Camera-type eye (tissue), 1 donor: ENCODE measurements around the gene RTTN. TPM values are rescaled to one million over a fixed set of nuclear protein-coding genes. Genes with fewer than 3 reads are reported as not detected.

ENCODE experiments used
- total RNA-seq: library from RNA; depleted of rRNA; stranded (reverse); fragments of >200 nt; gene quantifications from one replicate; pipeline ENCODE4 v1.2.3, GENCODE V29; 2014

RTTN gene, protein sequence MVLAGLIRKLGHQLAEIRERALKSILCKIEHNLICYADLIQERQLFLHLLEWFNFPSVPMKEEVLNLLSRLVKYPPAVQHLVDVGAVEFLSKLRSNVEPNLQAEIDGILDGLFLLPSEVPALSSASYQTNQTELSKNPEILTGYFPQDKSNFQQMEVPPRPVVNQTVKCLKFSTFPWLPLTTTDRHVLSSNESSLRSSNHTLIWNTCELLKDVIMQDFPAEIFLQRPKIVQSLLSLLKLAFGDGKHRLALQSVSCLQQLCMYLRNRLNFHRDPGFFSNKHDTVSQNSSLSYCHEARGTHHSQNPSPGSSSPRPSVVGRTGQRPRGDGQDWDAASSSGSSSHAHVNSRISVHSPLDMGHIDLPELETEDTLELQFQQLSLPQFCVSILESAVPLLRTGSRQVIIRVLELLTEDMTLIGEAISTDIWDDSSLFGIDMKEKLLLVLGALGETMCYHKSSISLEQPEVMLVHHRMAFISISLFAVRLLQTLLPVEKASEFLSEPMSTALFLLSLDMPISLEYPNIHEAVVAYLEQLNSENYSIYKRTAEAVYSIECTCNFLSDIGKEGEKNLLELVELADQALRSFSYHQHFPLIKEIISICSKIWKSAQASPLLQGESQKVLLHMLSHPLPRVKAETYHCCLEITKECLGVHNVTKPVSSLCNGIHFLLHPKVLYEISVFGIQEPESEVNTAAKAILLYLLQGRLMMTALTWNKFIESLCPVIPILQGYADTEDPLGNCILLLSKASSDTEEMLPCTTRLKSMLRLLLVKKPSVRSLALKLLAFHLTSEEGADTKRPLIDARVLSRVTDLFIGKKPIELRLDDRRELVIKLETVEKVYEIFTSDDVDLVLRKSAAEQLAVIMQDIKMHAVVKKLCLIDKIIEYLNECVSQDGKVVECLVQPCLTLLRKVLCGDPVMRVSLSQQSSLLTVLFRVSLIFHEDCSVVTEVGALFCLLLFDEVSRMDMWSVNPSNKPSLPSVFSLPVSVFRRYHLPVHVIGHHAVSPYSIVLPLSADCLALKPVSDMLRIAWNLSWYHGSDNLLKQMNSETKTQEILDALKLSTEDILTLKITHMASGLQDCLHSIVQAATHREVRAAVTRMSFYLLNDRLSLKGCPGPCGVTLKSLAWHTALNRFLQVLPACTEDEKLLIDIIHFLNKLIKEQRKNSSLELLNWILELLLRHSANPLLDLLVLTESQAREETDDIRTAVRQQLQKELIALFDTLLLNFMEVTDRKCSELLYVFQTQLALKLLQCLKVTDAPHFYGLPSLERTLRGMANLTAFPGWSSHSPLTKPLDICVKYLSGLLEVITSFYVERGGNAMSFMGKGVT (N-terminal part only)
- total RNA-seq = 72.8 TPM

GRCh38 chr18:70205421-70206397 lies at the start of gene RTTN:
TSS of gene RTTN (minus strand) at chr18:70205687. CDS start at chr18:70205658, 29 bp downstream.

Other genes starting within 250 kb of the RTTN start
- 37.9 TPM for gene SOCS6, start 83.4 kb upstream of the RTTN start, total RNA-seq